8988T (cell line): Measurements from ENCODE around the gene PDZD11.
"Not testable (repeated sequence)": the region's sequence is repeated elsewhere in the genome, so short reads cannot be mapped to it uniquely, and the experiment has no call there.

Experiments
- DNase-seq: peaks from one replicate; pipeline ENCODE4 v3.0.0; 2011

The PDZD11 gene

GRCh38 chrX:70255452-70255851 lies 34.3 kb downstream of the PDZD11 start:
- no peak for DNase-seq

GRCh38 chrX:70254909-70255308 lies 34.8 kb downstream of the PDZD11 start:
- no peak for DNase-seq

- no peak for DNase-seq
Measured at GRCh38 chrX:70254063-70254400, 35.7 kb downstream of the PDZD11 start.

- DNase-seq = no peak
Measured at GRCh38 chrX:70253377-70254062, 36.2 kb downstream of the PDZD11 start.

- DNase-seq = no peak
Measured at GRCh38 chrX:70252491-70252890, 37.2 kb downstream of the PDZD11 start.

GRCh38 chrX:70247252-70247651 lies 42.5 kb downstream of the PDZD11 start:
- no peak for DNase-seq

GRCh38 chrX:70244881-70245280 lies 44.8 kb downstream of the PDZD11 start:
- no peak for DNase-seq

GRCh38 chrX:70243601-70244000 lies 46.1 kb downstream of the PDZD11 start:
- not testable (repeated sequence) for DNase-seq

GRCh38 chrX:70241501-70241900 lies 48.2 kb downstream of the PDZD11 start:
- no peak for DNase-seq

- no peak for DNase-seq
Measured at GRCh38 chrX:70240751-70241150, 49.0 kb downstream of the PDZD11 start.
